ENCODE measurements around the gene OR2D2.

- no peak for TF ChIP-seq CTCF (IDR thresholded peaks at IDR 0.05 in 2 of 3, conservative IDR thresholded peaks at IDR 0.05 in 1 of 3; ENCODE audit: borderline replicate concordance in 1 of 3, insufficient read depth in 1 of 3, low read depth in 2 of 3, low read length in 2 of 3)
- TF ChIP-seq ZFX (IDR thresholded peaks at IDR 0.05) = no peak
- TF ChIP-seq POLR2AphosphoS5 (IDR thresholded peaks at IDR 0.05; ENCODE audit: low read depth, low read length) = no peak
- no peak for TF ChIP-seq REST (IDR thresholded peaks at IDR 0.05; ENCODE audit: low read depth)
- TF ChIP-seq CBX3 (IDR thresholded peaks at IDR 0.05; ENCODE audit: low read depth) = no peak
- TF ChIP-seq RAD21 (IDR thresholded peaks at IDR 0.05; ENCODE audit: low read depth) = no peak
These were observed 16.5 kb downstream of the OR2D2 start for GRCh38 chr11:6875761-6876160.

Measured in HCT116 (cell line).